Mucosa of descending colon (tissue), 3 donors: ENCODE data around the gene GBA2. TPM values are rescaled to one million over a fixed set of nuclear protein-coding genes. Genes with fewer than 3 reads are reported as not detected.

Experiments
- ATAC-seq: fragments of 200-7000 bp; cut with Tn5 transposase; one replicate; pipeline ENCODE4 v1.9.1; 2020; ENCODE audit warnings: mild to moderate bottlenecking, moderate library complexity
- DNase-seq, 3 donors: peaks; one replicate each; pipeline ENCODE4 v3.0.0-alpha.2; 2020
- H3K36me3 ChIP-seq: fragments of 200-600 bp; one replicate; pipeline ENCODE4 v1.8.0; 2021; ENCODE audit warnings: low read depth, mild to moderate bottlenecking
- H3K4me1 ChIP-seq: fragments of 200-600 bp; one replicate; pipeline ENCODE4 v1.8.0; 2021; ENCODE audit warnings: low read depth, mild to moderate bottlenecking
- H3K4me3 ChIP-seq: fragments of 200-600 bp; one replicate; pipeline ENCODE4 v1.8.0; 2021; ENCODE audit warnings: mild to moderate bottlenecking
- H3K9me3 ChIP-seq: fragments of 200-600 bp; one replicate; pipeline ENCODE4 v1.8.0; 2021; ENCODE audit warnings: mild to moderate bottlenecking
- CTCF ChIP-seq: fragments of 200-600 bp; IDR thresholded peaks from one replicate; pipeline ENCODE4 v1.8.0; 2022; ENCODE audit warnings: antibody characterized with exemption, mild to moderate bottlenecking
- intact Hi-C, 2 donors: fragments of 100-400 bp; cut with DNase I in 1 of 2; cut with micrococcal nuclease in 1 of 2; formaldehyde crosslinking; loops; one replicate each; pipeline versions ENCODE4 v1.11.0 to v1.11.1; 2022; cut with DNase I, micrococcal nuclease
- total RNA-seq, 3 donors: library from RNA; stranded (reverse); fragmentation: NEBNext Ultra II Directional in 2 of 3; extraction: Animal tissue kit (Norgen Biotek cat#: 25700) in 2 of 3; gene quantifications; one replicate each; pipeline versions ENCODE4 v1.2.1 to v1.2.4, GENCODE V29; 2021 to 2023
- donor health status: DM: no; HTN: no; CAD: no; lungs with moderate emphysema.
- donor health status: DM: no; HTN: no; CAD: no.
- donor health status: DM: no; HTN: yes; CAD: no.

GBA2 gene
- total RNA-seq, 3 donors from 2014 or later, result 157 to 285 (median 223) TPM

GRCh38 chr9:35727676-35728040, 21.4 kb downstream of the GBA2 start:
- intact Hi-C loops, result no loop called here
- TF ChIP-seq CTCF, result no peak
- Histone ChIP-seq H3K9me3 (no peaks in the 10 kb centered on the region), H3K36me3 (peaks cover 4% of the 10 kb centered on the region), H3K4me1 (peaks cover 25% of the 10 kb centered on the region), H3K4me3 (no peak overlapping the region)
- no peak for DNase-seq
- no peak for ATAC-seq

GRCh38 chr9:35726931-35727330, 22.1 kb downstream of the GBA2 start:
- DNase-seq (peak in 1 of 3 donors; percentile 54), ATAC-seq (no peak)
- no peak for TF ChIP-seq CTCF
- Histone ChIP-seq H3K9me3 (no peaks in the 10 kb centered on the region), H3K4me1 (peaks cover 25% of the 10 kb centered on the region), H3K36me3 (peaks cover 9% of the 10 kb centered on the region), H3K4me3 (no peak overlapping the region)
- intact Hi-C loops, result no loop called here

- no peak for DNase-seq
- Histone ChIP-seq H3K9me3 (no peaks in the 10 kb centered on the region), H3K4me3 (no peak overlapping the region), H3K4me1 (peaks cover 17% of the 10 kb centered on the region), H3K36me3 (peaks cover 17% of the 10 kb centered on the region)
- ATAC-seq, result no peak
- intact Hi-C loops, result no loop called here
- TF ChIP-seq CTCF, result no peak
Measured at GRCh38 chr9:35725362-35725761, 23.7 kb downstream of the GBA2 start.

GRCh38 chr9:35723908-35724307, 25.1 kb downstream of the GBA2 start:
- Histone ChIP-seq H3K4me1 (peaks cover 7% of the 10 kb centered on the region), H3K4me3 (no peak overlapping the region), H3K9me3 (no peaks in the 10 kb centered on the region), H3K36me3 (peaks cover 23% of the 10 kb centered on the region)
- no peak for ATAC-seq
- intact Hi-C loops, result no loop called here
- no peak for TF ChIP-seq CTCF
- DNase-seq, result no peak

GRCh38 chr9:35723426-35723825, 25.6 kb downstream of the GBA2 start:
- TF ChIP-seq CTCF, result no peak
- Histone ChIP-seq H3K9me3 (no peaks in the 10 kb centered on the region), H3K36me3 (peaks cover 23% of the 10 kb centered on the region), H3K4me1 (peaks cover 3% of the 10 kb centered on the region), H3K4me3 (no peak overlapping the region)
- intact Hi-C loops, result no loop called here
- DNase-seq (no peak), ATAC-seq (no peak)

- Histone ChIP-seq H3K36me3 (peaks cover 37% of the 10 kb centered on the region), H3K4me1 (no peaks in the 10 kb centered on the region), H3K9me3 (no peaks in the 10 kb centered on the region), H3K4me3 (no peak overlapping the region)
- DNase-seq, result no peak
- TF ChIP-seq CTCF, result no peak
- intact Hi-C loops, result no loop called here
- ATAC-seq, result no peak
Measured at GRCh38 chr9:35719546-35719945, 29.5 kb downstream of the GBA2 start.
